ENCODE data around the gene GM2A. TPM values are rescaled to one million over a fixed set of nuclear protein-coding genes. Genes with fewer than 3 reads are reported as not detected.
A peak's percentile ranks its signal among the peaks of the same experiment; 100 is the strongest.

GM2A gene
- total RNA-seq, 2 donors from 2014 or later, result 6.0 to 13.4 TPM

DNA sequence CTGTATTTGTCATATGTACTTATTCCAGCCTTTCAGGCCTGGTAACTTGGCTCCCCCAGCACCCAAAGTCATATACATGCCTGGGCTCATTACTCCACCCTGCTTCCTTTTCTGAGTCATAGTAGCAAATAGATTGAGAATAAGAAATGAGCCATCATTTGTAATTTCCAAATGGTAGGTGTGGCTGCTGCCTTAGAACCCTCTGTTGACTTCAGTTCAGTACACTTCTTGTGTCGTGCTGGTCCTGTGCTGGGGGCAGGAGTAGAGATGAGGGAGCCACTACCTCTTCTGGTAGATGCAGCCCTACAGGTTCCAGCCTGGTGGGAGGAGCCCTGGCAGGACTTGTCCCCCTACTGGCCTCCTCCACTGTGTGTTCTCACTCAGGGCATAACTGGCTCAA, 11.1 kb downstream of the GM2A start:
- Mint-ChIP-seq H3K4me3 (no peak overlapping the region), H3K4me1 (peaks cover 11% of the 10 kb centered on the region), H3K27ac (peak overlapping the region; percentile 69), H3K27me3 (no peaks in the 10 kb centered on the region), H3K36me3 (ENCODE audit: low read depth) (peaks cover 3% of the 10 kb centered on the region)
- no peaks in the 10 kb centered on the region for H3K9me3 ChIP-seq (ENCODE audit: control insufficient read depth, low read length, poor library complexity, severe bottlenecking)
- DNase-seq, result no peak
- ATAC-seq, result no peak

DNA sequence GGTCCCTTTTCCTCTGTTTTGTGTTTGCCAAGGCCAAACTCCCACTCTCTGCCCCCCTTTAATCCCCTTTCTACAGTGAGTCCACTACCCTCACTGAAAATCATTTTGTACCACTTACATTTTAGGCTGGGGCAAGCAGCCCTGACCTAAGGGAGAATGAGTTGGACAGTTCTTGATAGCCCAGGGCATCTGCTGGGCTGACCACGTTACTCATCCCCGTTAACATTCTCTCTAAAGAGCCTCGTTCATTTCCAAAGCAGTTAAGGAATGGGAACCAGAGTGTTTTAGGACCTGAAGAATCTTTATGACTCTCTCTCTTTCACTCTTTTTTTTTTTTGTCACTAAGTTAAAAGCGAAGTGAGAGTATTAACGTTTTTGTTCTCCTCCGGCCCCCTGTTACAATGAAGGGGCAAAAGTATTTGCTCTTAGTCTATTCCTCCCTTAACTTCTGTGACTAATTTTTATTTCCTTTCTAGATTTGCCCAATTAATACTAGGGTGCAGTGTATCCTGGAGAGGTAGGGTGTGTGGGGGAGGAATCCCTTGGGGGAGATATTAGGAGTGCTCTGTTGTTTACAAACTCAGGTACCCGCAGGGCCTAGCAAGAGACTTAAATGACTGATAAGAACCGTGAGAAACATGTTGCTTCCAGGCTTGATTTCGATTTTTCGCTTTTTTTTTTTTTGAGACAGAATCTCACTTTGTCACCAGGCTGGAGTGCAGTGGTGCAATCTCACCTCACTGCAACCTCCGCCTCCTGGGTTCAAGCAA, 14.7 kb downstream of the GM2A start:
- H3K36me3 Mint-ChIP-seq (ENCODE audit: low read depth), result peaks cover 3% of the 10 kb centered on the region
- H3K4me3 Mint-ChIP-seq, result no peak overlapping the region
- H3K9me3 ChIP-seq (ENCODE audit: control insufficient read depth, low read length, poor library complexity, severe bottlenecking), result no peaks in the 10 kb centered on the region
- H3K27ac Mint-ChIP-seq, result no peak overlapping the region
- ATAC-seq, result no peak
- no peak for DNase-seq
- H3K27me3 Mint-ChIP-seq, result no peaks in the 10 kb centered on the region
- H3K4me1 Mint-ChIP-seq, result peaks cover 7% of the 10 kb centered on the region

DNA sequence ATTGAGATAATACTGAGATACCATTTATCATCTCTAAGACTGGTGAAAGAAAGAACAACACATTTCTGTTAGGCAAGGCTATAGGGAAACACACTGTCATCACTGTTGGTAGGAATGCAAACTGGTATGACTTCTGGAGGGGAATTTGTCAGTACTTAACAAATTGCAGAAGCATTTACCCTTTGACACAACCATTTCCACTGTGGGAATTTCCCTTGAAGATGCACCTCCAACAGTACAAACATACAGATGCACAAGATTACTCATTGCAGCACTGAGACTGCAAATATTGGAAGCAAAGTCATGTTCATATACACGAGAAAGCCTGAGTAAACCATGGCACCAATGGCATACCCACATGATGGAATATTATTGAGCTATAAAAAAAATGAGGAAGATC, 17.6 kb downstream of the GM2A start:
- Mint-ChIP-seq H3K4me1 (no peaks in the 10 kb centered on the region), H3K36me3 (ENCODE audit: low read depth) (no peaks in the 10 kb centered on the region), H3K27ac (no peak overlapping the region), H3K27me3 (no peaks in the 10 kb centered on the region), H3K4me3 (no peak overlapping the region)
- no peak for ATAC-seq
- DNase-seq, result no peak
- no peaks in the 10 kb centered on the region for H3K9me3 ChIP-seq (ENCODE audit: control insufficient read depth, low read length, poor library complexity, severe bottlenecking)

DNA sequence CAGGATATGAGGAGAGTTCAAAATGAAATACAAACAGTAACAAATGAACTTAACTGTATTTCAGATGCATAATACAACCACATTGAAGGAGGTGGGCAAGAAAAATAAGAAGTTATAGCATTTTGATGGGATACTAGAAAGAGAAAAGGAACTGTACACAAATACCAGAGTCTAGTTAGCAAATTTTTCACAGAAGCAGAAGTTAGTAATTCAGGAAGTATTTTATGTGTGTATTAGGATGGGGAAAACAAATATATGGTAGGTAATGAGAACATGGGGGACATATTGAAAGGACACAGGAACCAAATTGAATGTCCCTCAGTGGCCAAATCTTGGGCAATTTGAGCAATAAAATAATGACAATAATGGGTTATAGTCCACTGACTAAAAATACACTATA, 18.4 kb downstream of the GM2A start:
- H3K4me1 Mint-ChIP-seq, result no peaks in the 10 kb centered on the region
- H3K27ac Mint-ChIP-seq, result no peak overlapping the region
- no peaks in the 10 kb centered on the region for H3K9me3 ChIP-seq (ENCODE audit: control insufficient read depth, low read length, poor library complexity, severe bottlenecking)
- DNase-seq (no peak), ATAC-seq (no peak)
- no peaks in the 10 kb centered on the region for H3K36me3 Mint-ChIP-seq (ENCODE audit: low read depth)
- H3K27me3 Mint-ChIP-seq, result no peaks in the 10 kb centered on the region
- no peak overlapping the region for H3K4me3 Mint-ChIP-seq

DNA sequence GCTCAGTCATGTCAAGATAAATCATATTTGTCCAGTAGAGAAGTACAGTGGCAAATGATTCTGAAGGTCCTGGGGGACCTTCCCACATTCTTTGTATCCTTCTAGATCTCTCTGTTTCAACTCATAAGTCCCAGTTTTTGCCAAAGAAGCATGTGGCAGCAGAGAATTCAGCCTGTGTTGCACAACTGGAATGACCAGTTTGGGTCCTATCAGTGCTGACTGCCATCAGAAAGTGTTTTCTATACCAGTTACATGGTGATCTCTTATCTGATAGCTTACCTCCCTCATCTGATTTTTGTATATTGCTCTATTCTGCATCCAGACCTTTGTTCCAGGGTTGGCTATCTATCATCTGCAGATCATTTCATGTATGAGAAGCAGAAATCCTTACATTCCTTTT, 21.7 kb downstream of the GM2A start:
- H3K4me3 Mint-ChIP-seq, result no peak overlapping the region

DNA sequence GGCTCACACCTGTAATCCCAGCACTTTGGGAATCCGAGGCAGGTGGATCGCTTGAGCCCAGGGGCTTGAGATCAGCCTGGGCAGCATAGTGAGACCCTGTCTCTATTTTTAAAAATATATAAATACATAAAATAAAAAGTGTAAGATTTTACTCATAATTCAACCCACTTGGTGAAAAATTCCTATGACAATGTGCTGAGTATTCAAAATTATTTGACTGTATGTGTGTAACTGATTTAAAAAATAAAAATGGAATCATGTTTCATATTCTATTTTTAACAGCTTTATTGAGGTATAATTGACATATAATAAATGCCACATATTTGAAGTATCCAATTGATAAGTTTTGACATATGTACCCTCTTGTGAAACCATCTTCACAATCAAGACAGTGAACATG, 22.8 kb downstream of the GM2A start:
- no peak overlapping the region for H3K4me3 Mint-ChIP-seq
- ATAC-seq, result no peak
- H3K27me3 Mint-ChIP-seq, result no peaks in the 10 kb centered on the region
- no peak for DNase-seq
- no peaks in the 10 kb centered on the region for H3K36me3 Mint-ChIP-seq (ENCODE audit: low read depth)
- no peaks in the 10 kb centered on the region for H3K9me3 ChIP-seq (ENCODE audit: control insufficient read depth, low read length, poor library complexity, severe bottlenecking)
- no peak overlapping the region for H3K27ac Mint-ChIP-seq
- H3K4me1 Mint-ChIP-seq, result no peaks in the 10 kb centered on the region

More for the DNA sequence above, 21.7 kb downstream of the GM2A start:
- ATAC-seq (no peak), DNase-seq (no peak)
- Mint-ChIP-seq H3K27me3 (no peaks in the 10 kb centered on the region), H3K27ac (no peak overlapping the region), H3K36me3 (ENCODE audit: low read depth) (no peaks in the 10 kb centered on the region), H3K4me1 (no peaks in the 10 kb centered on the region)
- H3K9me3 ChIP-seq (ENCODE audit: control insufficient read depth, low read length, poor library complexity, severe bottlenecking), result no peaks in the 10 kb centered on the region

DNA sequence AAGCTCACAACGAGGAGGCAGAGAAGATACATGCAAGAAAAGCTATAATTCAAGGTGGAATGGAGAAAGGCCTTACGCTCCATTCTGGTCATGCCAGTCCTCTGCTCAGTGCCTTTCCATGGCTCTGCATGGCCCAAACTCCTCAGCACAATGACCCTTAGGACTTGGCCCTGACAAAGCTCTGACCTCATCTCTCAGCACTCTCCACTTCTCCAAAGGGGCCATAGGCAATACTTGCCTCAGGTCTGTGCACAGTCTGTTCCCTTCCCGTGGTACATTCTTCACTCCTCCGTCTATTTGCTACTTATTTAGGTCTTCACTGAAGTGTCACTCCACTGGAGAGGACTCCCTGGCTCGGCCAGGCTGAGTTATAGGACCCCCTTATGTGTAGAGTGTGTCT, 25.9 kb downstream of the GM2A start:
- H3K36me3 Mint-ChIP-seq (ENCODE audit: low read depth), result no peaks in the 10 kb centered on the region
- no peak overlapping the region for H3K27ac Mint-ChIP-seq

DNA sequence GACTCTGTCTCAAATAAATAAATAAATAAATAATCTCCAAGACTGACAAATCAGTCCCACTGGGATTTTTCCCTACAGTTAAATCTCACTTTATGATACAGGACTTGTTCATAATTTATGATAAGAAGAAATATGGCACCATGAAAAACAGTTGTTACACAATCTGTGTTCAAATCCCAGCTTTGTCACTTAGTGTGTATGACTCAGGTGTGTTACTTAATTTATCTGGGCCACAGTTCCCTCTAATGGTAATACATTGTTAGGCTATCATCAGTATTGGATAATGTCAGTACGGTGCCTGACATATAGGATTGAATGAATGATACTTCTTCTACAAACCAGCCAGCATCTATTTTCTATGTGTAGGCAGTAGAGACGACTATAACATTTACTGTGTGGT, 27.5 kb downstream of the GM2A start:
- H3K27ac Mint-ChIP-seq, result no peak overlapping the region
- no peaks in the 10 kb centered on the region for H3K9me3 ChIP-seq (ENCODE audit: control insufficient read depth, low read length, poor library complexity, severe bottlenecking)
- ATAC-seq, result no peak
- no peaks in the 10 kb centered on the region for H3K36me3 Mint-ChIP-seq (ENCODE audit: low read depth)
- peaks cover under 1% of the 10 kb centered on the region for H3K4me1 Mint-ChIP-seq
- H3K27me3 Mint-ChIP-seq, result peaks cover 13% of the 10 kb centered on the region
- no peak for DNase-seq
- no peak overlapping the region for H3K4me3 Mint-ChIP-seq

More for the DNA sequence above, 25.9 kb downstream of the GM2A start:
- DNase-seq (no peak), ATAC-seq (no peak)
- no peaks in the 10 kb centered on the region for H3K9me3 ChIP-seq (ENCODE audit: control insufficient read depth, low read length, poor library complexity, severe bottlenecking)
- peaks cover 8% of the 10 kb centered on the region for H3K27me3 Mint-ChIP-seq
- no peak overlapping the region for H3K4me3 Mint-ChIP-seq
- H3K4me1 Mint-ChIP-seq, result no peaks in the 10 kb centered on the region

DNA sequence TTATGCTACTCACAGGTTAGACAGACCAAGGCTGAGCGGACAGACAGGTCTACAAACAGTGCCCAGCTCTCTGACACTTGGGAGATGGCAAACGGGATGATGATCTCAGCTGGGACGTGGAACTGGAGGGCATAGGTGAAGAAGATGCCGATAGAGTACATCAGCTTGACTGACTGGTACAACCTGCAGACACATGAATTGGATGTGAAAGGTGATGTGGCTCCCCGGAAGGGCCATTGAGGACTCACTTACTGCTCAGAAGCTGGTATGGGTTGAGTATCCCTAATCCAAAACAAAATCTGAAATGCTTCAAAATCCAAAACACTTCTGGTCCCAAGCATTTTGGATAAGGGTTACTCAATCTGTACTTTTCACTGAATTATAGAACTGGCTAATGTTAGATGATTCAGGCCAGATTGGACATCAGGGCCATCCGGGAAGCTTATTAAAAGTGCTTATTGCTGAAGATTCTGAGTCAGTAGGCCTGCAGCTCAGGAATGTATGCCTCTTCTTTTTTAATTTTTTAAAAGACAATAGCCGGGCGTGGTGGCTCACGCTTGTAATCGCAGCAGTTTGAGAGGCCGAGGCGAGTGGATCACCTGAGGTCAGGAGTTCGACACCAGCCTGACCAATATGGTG, 28.1 kb downstream of the GM2A start:
- Mint-ChIP-seq H3K36me3 (ENCODE audit: low read depth) (no peaks in the 10 kb centered on the region), H3K4me3 (no peak overlapping the region), H3K27me3 (peaks cover 13% of the 10 kb centered on the region), H3K27ac (no peak overlapping the region), H3K4me1 (peaks cover 2% of the 10 kb centered on the region)
- DNase-seq (no peak), ATAC-seq (no peak)
- H3K9me3 ChIP-seq (ENCODE audit: control insufficient read depth, low read length, poor library complexity, severe bottlenecking), result no peaks in the 10 kb centered on the region

DNA sequence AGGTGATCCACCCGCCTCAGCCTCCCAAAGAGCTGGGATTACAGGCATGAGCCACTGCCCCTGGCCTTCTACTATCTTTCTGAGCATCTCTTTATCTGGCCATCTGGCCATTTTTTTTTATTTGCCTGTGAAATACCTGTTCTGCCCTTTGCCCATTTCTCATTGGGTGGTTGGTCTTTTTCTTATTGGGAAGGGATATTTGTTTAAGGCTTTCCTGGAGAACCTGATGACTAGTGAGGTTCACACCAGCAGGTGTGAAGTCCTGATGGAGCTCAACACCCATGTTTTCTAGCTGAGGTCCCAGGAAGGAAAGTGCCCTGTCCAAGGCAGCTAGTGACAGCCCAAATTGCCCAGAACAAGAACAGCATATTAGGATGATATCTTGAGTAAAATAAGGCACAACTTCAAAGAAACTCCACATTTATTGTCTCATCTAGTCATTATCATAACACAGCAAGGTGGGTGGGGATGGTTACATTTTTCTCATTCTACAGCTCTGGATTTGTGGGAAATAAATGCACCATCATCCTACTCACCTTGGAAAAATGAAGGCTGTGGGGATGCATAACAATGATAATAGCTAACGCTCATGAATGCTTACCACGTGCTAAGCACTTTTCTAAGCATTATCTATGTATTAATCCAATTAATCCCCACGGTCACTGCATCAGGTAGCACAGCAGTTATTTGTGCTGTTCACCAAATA, 30.3 kb downstream of the GM2A start:
- no peaks in the 10 kb centered on the region for H3K9me3 ChIP-seq (ENCODE audit: control insufficient read depth, low read length, poor library complexity, severe bottlenecking)
- Mint-ChIP-seq H3K4me1 (peaks cover 5% of the 10 kb centered on the region), H3K27me3 (peaks cover 13% of the 10 kb centered on the region), H3K4me3 (no peak overlapping the region), H3K27ac (no peak overlapping the region), H3K36me3 (ENCODE audit: low read depth) (no peaks in the 10 kb centered on the region)
- no peak for ATAC-seq
- no peak for DNase-seq

DNA sequence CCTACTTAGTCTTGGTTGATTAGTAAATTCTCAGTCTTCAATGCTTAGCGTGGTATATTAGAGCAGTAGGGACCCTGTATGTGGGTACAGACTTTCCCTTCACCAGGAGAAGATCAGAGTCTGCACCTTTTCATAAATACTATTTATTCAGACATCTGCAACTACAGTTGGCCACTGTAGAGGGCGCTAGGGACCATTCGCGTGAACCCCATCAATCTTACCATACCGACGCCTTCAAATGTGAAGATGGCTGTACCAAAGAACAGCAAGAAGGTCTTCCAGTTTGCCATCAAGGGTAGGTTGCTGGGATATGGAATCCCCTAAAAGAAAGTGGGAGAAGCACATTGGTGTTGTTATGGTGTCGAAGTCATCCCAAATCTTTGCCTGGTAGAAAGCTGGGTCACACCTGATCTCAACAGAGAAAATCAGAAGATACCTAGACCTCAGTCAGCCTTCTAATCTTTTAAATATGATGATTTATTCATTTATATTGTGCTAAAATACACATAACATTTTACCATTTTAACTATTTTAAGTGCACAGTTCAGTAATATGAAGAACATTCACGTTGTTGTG, 31.5 kb downstream of the GM2A start:
- Mint-ChIP-seq H3K27me3 (peaks cover 13% of the 10 kb centered on the region), H3K4me3 (no peak overlapping the region), H3K36me3 (ENCODE audit: low read depth) (no peaks in the 10 kb centered on the region), H3K27ac (no peak overlapping the region), H3K4me1 (peaks cover 6% of the 10 kb centered on the region)
- ATAC-seq (no peak), DNase-seq (no peak)
- H3K9me3 ChIP-seq (ENCODE audit: control insufficient read depth, low read length, poor library complexity, severe bottlenecking), result no peaks in the 10 kb centered on the region

DNA sequence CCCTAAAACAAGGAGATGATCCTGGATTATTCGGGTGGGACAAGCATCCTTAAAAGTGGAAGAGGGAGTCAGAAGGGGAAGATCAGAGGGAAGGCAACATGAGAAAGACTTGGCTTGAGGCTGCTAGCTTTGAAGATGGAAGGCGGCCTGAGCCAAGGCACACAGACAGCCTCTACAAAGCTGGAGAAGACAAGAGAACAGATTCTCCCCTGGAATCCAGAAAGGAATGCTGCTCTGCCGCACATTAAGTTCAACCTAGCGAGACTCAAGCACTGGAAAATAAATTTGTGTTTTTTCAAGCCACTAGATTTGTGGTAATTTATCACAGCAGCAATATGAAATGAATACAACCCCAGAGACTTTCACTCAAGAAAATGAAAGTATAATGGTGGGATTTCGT, 32.7 kb downstream of the GM2A start:
- no peaks in the 10 kb centered on the region for H3K9me3 ChIP-seq (ENCODE audit: control insufficient read depth, low read length, poor library complexity, severe bottlenecking)
- DNase-seq, result no peak
- Mint-ChIP-seq H3K27ac (no peak overlapping the region), H3K4me3 (no peak overlapping the region), H3K27me3 (peaks cover 13% of the 10 kb centered on the region), H3K4me1 (peaks cover 6% of the 10 kb centered on the region), H3K36me3 (ENCODE audit: low read depth) (no peaks in the 10 kb centered on the region)
- ATAC-seq, result no peak

DNA sequence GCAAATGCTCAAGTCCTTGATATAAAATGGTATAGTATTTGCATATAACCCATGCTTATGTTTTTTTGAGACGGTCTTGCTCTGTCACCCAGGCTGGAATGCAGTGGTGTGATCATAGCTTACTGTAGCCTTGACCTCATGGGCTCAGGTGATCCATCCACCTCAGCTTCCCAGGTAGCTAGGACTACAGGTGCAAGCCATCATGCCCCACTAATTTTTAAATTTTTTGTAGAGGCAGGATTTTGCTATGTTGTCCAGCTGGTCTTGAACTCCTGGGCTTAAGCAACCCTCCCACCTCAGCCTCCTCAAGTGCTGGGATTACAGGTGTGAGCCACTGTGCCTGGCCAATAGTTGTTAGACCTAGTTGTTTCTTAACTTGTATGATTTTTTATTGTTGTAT, 33.3 kb downstream of the GM2A start:
- Mint-ChIP-seq H3K27me3 (peaks cover 13% of the 10 kb centered on the region), H3K36me3 (ENCODE audit: low read depth) (no peaks in the 10 kb centered on the region), H3K4me1 (peaks cover 6% of the 10 kb centered on the region), H3K27ac (no peak overlapping the region), H3K4me3 (no peak overlapping the region)
- DNase-seq, result no peak
- ATAC-seq, result no peak
- H3K9me3 ChIP-seq (ENCODE audit: control insufficient read depth, low read length, poor library complexity, severe bottlenecking), result no peaks in the 10 kb centered on the region

Data from T-helper 17 cell (primary cell).